T-helper 2 cell treated with Interferon-gamma antibody and Interleukin-4, amounts not matched to agents 5 μg/mL and 100 μg/mL, for 36 hours (primary cell): ENCODE measurements around the gene PLSCR4.

Source experiments
- DNase-seq: peaks from one replicate; pipeline ENCODE4 v3.0.0; 2021; ENCODE audit warnings: low spot score
- H3K27ac Mint-ChIP-seq: one replicate; pipeline ENCODE4 v1.8.0; 2021; ENCODE audit warnings: mild to moderate bottlenecking, mixed read lengths
- H3K27me3 Mint-ChIP-seq: one replicate; pipeline ENCODE4 v1.8.0; 2021; ENCODE audit warnings: low read depth, mixed read lengths
- H3K36me3 Mint-ChIP-seq: one replicate; pipeline ENCODE4 v1.8.0; 2021; ENCODE audit warnings: low read depth, mixed read lengths
- H3K4me1 Mint-ChIP-seq: one replicate; pipeline ENCODE4 v1.8.0; 2021; ENCODE audit warnings: low read depth, mixed read lengths
- H3K4me3 Mint-ChIP-seq: one replicate; pipeline ENCODE4 v1.8.0; 2022; ENCODE audit warnings: mild to moderate bottlenecking, moderate library complexity, mixed read lengths
- H3K9me3 Mint-ChIP-seq: one replicate; pipeline ENCODE4 v1.8.0; 2021; ENCODE audit warnings: mixed read lengths

Gene PLSCR4

DNA sequence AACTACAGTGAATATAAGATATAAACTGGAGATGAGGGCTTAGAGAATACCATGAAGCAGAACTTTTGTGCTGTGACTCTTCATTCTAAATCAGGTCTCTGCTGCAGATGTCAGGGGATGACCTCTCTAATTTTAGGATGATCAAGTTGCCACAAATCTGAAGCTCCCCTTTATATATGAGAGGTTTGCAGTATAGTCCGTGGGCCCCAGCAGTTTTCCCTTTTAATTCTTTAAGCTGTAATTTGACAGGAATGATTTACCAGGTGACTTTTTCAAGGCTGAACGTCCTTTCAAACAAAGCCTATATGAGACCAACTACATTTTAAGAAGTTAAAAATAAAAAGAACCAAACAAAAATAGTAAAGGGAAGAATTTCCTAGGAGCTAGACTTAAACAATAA, 85.0 kb downstream of the PLSCR4 start:
- no peak for DNase-seq
- Mint-ChIP-seq H3K4me1 (peaks cover 1% of the 10 kb centered on the region), H3K27me3 (peaks cover 31% of the 10 kb centered on the region), H3K36me3 (no peaks in the 10 kb centered on the region), H3K4me3 (no peak overlapping the region), H3K27ac (no peak overlapping the region), H3K9me3 (no peaks in the 10 kb centered on the region)

DNA sequence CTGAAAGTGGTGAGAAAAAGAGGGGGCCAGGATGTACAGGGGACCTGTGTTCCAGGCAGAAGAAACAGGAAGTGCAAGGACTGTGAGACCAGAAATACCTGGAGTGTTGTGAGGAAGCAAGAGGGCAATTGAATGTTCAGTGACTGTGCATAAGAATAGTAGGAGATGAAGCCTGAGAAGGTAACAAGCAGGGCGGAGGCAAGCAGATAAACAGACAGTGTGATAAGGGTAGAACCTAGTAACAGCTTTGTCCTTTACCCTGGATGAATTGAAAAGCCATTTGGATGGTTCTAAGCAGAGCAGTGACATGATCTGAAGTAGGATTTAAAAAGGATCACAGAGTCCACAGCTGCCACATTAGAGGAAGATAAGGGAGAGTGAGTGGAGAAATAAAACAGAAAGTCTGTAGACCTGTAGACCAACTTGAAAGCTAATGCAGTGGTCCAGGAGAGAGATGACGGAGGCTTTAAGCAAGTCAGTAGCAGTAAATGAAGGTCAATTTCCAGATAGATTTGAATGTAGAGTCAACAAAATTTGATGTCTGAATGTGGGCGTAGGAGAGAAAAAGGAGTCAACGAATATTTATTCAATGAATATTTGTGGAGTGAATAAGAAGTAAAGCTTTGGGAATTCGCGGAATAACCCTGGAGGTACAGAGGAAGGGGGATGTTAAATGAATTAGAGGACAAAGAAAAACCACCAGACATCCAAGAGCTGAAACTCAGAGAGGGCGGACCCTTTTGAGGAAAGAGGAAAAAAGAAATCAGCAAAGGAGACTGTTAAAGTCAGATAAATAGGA, 85.7 kb downstream of the PLSCR4 start:
- Mint-ChIP-seq H3K36me3 (no peaks in the 10 kb centered on the region), H3K9me3 (no peaks in the 10 kb centered on the region), H3K27me3 (peaks cover 35% of the 10 kb centered on the region), H3K4me3 (no peak overlapping the region), H3K4me1 (peaks cover 4% of the 10 kb centered on the region), H3K27ac (no peak overlapping the region)
- DNase-seq = no peak

DNA sequence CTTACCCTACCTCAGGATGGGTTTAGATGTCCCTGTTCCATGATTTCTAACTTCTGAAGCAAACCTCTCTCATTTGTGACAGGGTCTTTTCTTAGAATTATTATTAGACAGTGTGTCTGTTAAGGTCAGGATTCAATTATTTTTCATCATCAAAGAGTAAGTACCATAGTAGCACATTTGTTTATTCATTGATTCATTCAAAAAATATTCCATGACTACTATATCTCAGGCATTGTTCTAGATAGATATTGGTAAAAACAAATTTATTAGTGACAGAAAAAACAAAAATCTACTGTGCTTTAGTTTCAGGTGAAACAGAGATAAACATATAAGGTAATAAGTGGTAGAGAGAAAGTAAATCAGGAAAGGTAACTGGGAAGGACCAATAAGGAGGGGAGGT, 86.4 kb downstream of the PLSCR4 start:
- Mint-ChIP-seq H3K36me3 (no peaks in the 10 kb centered on the region), H3K4me3 (no peak overlapping the region), H3K27ac (no peak overlapping the region), H3K9me3 (no peaks in the 10 kb centered on the region), H3K4me1 (peaks cover 7% of the 10 kb centered on the region), H3K27me3 (peaks cover 42% of the 10 kb centered on the region)
- DNase-seq = no peak

DNA sequence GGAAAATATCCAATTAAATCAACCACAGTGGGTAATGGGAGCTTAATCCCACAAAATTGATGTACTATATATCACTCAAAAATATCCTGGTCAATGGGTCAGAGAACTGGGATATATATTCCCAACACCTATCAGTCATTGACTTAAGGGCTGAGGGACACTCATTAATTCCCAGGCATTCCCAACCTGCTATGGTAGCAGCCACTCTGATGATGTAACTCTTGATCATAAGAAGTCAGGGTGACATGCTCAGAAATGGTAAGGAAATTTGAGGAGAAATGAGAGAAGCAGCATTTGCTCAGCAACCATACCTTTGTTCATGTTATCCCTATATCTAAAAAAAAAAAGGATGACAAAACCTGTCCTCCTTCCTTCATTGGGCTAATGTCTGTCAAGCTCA, 86.8 kb downstream of the PLSCR4 start:
- DNase-seq = no peak
- H3K36me3 Mint-ChIP-seq = no peaks in the 10 kb centered on the region
- no peaks in the 10 kb centered on the region for H3K9me3 Mint-ChIP-seq
- peaks cover 45% of the 10 kb centered on the region for H3K27me3 Mint-ChIP-seq
- H3K4me3 Mint-ChIP-seq = no peak overlapping the region
- no peak overlapping the region for H3K27ac Mint-ChIP-seq
- peaks cover 7% of the 10 kb centered on the region for H3K4me1 Mint-ChIP-seq

DNA sequence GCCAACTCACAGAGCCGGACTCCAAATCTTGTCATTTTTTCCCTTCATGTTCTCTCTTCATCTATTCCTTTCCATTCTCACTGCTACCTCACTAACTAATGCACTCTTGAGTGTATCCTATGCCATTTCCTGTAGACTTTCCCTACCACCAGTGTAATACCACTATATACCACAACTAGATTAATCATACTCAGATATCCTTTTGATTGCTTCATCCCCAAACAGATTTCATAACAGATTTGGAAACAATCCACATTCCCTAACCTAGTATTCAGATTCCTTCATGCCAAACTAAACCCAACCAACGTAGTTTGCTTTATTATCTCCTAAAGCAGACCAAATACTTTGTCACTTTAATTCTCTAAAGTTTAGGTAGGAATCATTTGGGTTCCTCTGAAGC, 87.3 kb downstream of the PLSCR4 start:
- H3K27me3 Mint-ChIP-seq = peaks cover 50% of the 10 kb centered on the region
- H3K27ac Mint-ChIP-seq = no peak overlapping the region
- peaks cover 7% of the 10 kb centered on the region for H3K4me1 Mint-ChIP-seq
- H3K36me3 Mint-ChIP-seq = no peaks in the 10 kb centered on the region
- no peaks in the 10 kb centered on the region for H3K9me3 Mint-ChIP-seq
- no peak for DNase-seq
- H3K4me3 Mint-ChIP-seq = no peak overlapping the region

DNA sequence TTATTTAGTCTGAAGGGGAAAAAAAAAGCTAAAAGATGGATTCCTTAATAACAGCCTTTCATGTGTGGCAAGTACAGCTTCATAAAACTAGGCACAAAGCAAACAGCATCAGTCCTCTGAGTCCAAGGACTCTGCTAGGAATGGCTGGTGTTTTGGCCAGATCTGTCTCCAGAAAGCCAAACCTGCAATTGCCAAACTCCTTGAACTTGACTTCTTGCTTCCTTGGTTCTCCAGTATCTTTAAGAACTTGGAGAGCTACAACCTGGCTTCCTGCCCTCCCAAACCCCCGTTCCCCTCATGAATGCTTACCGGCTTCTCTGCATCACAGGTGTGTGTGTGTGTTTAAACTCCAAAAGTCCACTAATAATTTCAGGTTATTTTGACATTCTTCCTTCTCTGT, 88.3 kb downstream of the PLSCR4 start:
- Mint-ChIP-seq H3K27ac (no peak overlapping the region), H3K27me3 (peaks cover 58% of the 10 kb centered on the region)

DNA sequence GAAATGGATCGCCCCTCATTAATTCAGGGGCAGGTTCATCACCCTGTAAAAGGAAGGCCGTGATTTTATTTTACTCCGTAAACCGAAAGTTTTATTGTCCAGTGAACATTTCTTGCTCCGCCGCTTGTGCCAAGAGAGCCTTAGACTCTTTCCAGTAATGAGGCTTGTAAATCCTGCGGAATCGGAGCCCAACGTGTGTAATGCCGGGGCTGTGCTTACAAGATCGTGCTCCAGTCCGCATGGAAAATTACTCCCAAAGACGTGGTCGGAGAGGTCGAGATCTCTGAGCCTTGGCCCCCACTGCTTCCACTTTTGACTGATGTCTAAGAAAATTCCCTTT, 89.3 kb downstream of the PLSCR4 start:
- H3K4me3 Mint-ChIP-seq = peak overlapping the region; percentile 57
- H3K4me1 Mint-ChIP-seq = peaks cover 7% of the 10 kb centered on the region
- H3K36me3 Mint-ChIP-seq = no peaks in the 10 kb centered on the region
- DNase-seq = no peak
- no peaks in the 10 kb centered on the region for H3K9me3 Mint-ChIP-seq
- no peak overlapping the region for H3K27ac Mint-ChIP-seq
- H3K27me3 Mint-ChIP-seq = peaks cover 62% of the 10 kb centered on the region

More for the DNA sequence above, 88.3 kb downstream of the PLSCR4 start:
- no peak overlapping the region for H3K4me3 Mint-ChIP-seq
- DNase-seq = no peak
- H3K9me3 Mint-ChIP-seq = no peaks in the 10 kb centered on the region
- peaks cover 7% of the 10 kb centered on the region for H3K4me1 Mint-ChIP-seq
- H3K36me3 Mint-ChIP-seq = no peaks in the 10 kb centered on the region

DNA sequence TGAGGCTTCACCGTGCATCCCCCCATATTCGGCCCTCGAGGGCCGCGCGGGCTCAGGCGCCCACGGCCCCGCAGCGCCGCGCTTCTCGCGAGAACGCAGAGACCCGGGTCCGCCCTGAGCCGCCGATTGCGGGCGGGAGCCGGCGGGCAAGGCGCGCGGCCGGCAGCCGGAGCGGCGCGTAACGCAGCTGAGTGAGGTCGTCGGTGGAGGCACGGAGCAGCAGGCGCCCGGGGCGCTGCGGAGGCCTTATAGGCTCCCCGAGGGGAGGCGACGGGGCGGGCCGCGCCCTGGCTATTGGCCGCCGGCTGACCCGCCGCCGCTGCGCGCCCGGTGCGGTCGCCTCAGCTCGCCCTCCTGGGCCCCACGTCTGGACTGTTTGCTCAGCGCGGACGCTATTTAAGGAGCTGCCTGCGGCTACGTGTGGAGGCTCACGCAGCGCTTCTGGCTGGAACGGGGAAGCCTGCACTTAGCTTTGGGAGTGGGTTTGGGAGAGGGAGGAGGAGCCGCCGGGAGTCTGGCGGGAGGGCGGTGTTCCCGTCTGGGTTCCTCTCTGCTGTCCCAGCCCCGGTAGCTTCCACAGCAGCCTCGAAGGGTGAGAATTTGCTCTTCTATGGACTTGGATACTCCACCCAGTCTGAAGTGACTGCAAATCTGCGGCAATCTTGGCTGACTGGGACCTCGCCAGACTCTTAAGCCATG, 89.8 kb downstream of the PLSCR4 start, which contains the start of gene PLOD2:
Gene PLOD2, minus strand, starts transcription at position 221 of the 699 bp plus-strand sequence. Its CDS starts 195 bp downstream, at position 26.
- H3K4me3 Mint-ChIP-seq = peak within 1 kb of the TSS; percentile 74
- H3K36me3 Mint-ChIP-seq = no peaks in the 10 kb centered on the region
- peaks cover 7% of the 10 kb centered on the region for H3K4me1 Mint-ChIP-seq
- no peak within 1 kb of the TSS for H3K27ac Mint-ChIP-seq
- H3K27me3 Mint-ChIP-seq = peaks cover 62% of the 10 kb centered on the region
- DNase-seq = peak; percentile 6
- H3K9me3 Mint-ChIP-seq = no peaks in the 10 kb centered on the region

DNA sequence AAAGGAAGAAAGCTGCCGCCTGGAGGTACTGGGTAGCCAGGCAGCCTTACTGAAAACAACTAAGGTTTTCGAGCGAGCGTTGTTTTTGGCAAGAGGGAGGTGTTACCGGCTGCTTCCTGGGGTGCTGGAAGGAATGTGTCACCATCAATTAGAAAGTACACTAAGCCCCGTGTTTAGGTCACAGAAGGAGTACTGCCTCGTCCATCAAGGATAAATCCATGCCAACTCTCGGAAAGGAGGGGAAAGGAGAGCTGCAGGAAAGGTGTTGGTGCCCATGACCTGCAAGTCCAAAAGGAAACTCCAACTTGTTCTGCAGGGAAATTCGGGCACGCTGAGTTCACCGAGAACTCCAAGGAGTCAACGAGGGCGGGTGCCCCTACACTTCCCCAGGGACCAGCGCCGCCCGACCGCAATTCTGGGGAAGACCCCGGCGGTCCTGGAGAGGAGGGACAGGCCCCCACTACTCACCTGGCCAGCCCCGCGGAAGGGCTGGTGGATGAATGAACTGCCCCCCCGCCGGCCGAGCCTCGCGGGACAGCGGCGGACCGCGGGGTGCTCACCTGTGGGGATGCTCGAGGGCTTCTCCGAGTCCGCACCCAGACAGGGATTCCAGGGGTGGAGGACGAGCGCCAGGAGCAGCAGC, 90.5 kb downstream of the PLSCR4 start:
- Mint-ChIP-seq H3K9me3 (no peaks in the 10 kb centered on the region), H3K27ac (no peak overlapping the region)
- peak; percentile 6 for DNase-seq

DNA sequence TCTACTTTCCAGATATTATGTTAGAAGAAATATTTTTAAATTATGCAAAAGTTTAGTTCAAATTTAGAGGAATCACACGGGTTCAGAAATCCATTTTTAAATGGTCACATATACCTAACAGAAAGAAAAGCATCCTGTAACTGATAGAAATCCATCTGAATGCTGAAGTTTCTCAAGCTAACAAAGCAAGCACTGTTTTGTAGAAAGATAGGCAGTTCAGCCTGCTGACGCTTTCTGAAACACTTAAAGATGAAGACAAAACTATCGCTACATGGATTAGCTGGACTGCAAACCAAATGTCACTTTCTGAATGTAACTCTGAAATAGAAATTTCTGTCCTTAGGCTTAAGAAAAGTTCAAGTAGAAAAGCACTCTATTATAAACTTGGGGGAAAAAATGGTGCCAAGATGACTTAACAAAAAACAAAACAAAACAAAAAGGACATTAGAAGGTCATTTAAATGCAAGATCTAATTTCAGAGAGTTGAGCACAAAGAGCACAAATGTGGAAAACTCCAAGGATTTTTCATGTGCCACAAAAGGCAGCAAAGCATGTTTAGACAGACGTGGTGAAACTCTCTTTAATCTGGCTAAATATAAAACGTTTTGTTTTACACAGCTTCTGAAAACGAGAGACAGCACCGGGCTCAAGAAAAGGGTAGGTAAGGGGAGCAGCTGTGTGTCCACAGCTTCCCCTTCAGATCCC, 91.1 kb downstream of the PLSCR4 start:
- H3K9me3 Mint-ChIP-seq = no peaks in the 10 kb centered on the region
- no peak overlapping the region for H3K27ac Mint-ChIP-seq
- DNase-seq = no peak
- H3K27me3 Mint-ChIP-seq = peaks cover 55% of the 10 kb centered on the region
- H3K36me3 Mint-ChIP-seq = no peaks in the 10 kb centered on the region
- peaks cover 7% of the 10 kb centered on the region for H3K4me1 Mint-ChIP-seq
- H3K4me3 Mint-ChIP-seq = peak overlapping the region; percentile 74

More for the DNA sequence above, 90.5 kb downstream of the PLSCR4 start:
- peaks cover 60% of the 10 kb centered on the region for H3K27me3 Mint-ChIP-seq
- no peaks in the 10 kb centered on the region for H3K36me3 Mint-ChIP-seq
- H3K4me1 Mint-ChIP-seq = peaks cover 7% of the 10 kb centered on the region
- peak overlapping the region; percentile 74 for H3K4me3 Mint-ChIP-seq

DNA sequence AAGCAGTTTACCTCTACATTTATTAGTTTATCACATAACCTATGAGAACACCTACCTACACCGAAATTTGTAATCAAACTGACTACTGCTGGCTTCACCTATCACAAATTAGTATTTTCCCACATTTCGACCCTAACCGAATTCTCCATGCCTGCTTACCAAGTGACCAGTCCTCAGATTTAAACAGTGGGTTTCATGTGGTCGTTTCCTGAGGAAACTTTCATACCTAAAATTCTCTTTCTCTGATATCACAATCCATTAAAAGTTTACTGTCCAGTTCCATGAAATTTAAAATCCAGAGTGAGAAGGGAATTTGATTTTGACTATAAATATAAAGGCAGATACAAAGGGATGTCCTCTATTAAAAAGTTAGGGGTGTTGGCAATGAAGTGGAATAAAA, 91.9 kb downstream of the PLSCR4 start:
- Mint-ChIP-seq H3K27ac (no peak overlapping the region), H3K9me3 (no peaks in the 10 kb centered on the region), H3K36me3 (no peaks in the 10 kb centered on the region), H3K4me1 (peaks cover 7% of the 10 kb centered on the region), H3K27me3 (peaks cover 55% of the 10 kb centered on the region), H3K4me3 (no peak overlapping the region)
- DNase-seq = no peak

DNA sequence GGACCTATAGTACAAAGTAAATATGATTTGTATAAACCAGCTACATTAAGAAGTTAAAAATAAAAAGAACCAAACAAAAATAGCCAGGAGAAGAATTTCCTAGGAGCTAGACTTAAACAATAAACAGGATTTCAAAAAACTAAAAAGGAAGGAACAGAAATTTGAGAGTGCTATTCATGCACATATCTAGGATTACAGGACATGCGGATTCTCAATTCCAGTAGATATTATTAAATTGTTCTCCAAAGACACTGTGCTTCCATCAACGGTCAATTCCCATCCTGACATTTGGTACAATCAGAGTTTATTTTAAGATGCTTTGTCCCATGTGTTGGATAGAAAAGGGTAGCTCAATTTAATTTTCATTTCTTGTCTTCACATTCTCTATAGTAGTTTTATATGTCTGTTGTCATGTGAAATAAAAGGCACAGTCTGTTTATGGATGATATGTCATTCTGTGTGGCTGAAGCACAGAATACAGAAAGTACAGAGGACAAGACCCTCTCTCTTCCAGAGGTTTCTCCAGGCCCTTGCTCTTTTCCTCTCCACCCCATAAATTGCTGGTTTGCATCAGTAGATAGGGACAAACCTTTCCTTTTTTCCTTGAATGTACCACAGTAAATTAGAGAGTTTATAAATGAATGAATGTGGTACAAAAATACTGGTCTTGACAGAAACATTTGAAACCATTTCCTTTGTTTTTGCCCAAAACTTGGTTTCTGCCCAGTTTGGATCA, 93.4 kb downstream of the PLSCR4 start:
- no peak overlapping the region for H3K27ac Mint-ChIP-seq
- no peak overlapping the region for H3K4me3 Mint-ChIP-seq
- DNase-seq = no peak
- no peaks in the 10 kb centered on the region for H3K9me3 Mint-ChIP-seq
- H3K27me3 Mint-ChIP-seq = peaks cover 44% of the 10 kb centered on the region
- H3K36me3 Mint-ChIP-seq = no peaks in the 10 kb centered on the region
- peaks cover 7% of the 10 kb centered on the region for H3K4me1 Mint-ChIP-seq

DNA sequence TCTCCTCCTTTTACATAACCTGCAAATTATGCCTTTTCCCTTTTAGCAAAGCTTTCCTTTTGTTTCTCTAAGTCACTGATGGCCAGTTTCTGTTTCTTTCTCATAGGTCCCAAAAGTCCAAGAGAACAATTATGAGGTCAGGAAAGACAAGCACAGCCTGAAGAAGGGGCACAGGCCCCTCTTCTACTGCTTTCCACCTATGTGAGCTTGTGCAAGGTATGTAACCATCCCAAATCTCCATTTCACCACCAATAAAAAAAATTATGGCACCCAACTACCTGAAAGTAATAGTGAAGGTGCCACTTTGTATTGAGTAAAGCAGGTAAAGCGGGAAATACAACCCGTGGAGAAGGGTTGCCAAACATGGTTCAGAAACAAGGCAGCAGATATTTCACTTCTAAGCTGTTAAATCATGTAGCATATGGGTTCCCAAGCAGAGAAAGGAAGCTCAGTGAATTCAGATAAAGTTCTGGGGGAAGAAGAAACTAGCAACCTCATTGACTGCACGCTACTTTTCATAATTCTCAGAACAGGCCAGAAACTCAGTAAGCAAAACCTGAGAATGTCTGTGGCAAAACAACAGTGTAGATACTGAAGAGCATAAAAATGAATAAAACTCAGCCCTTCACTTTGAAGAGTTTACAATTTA, 94.1 kb downstream of the PLSCR4 start:
- no peak for DNase-seq
- Mint-ChIP-seq H3K4me1 (peaks cover 7% of the 10 kb centered on the region), H3K4me3 (no peak overlapping the region), H3K27ac (no peak overlapping the region), H3K27me3 (peaks cover 37% of the 10 kb centered on the region), H3K36me3 (no peaks in the 10 kb centered on the region), H3K9me3 (no peaks in the 10 kb centered on the region)
